Gastrocnemius medialis (tissue), 4 donors: ENCODE results near the gene PRUNE2. TPM values are rescaled to one million over a fixed set of nuclear protein-coding genes. Genes with fewer than 3 reads are reported as not detected.

ENCODE experiments used
- ATAC-seq, 2 donors: fragments of 150-250 bp; one replicate each; pipeline ENCODE4 v1.9.1; 2016
- DNase-seq, 2 donors: peaks; one replicate each; pipeline ENCODE4 v3.0.0-alpha.2; 2019
- H3K27ac ChIP-seq, 4 donors: fragments of 200-600 bp; sonication (generic); 1 replicate in 1 of 4; 2 replicates in 3 of 4; pipeline ENCODE4 v1.5.1; 2016 to 2018; ENCODE audit warnings: mild to moderate bottlenecking in 2 of 4, moderate library complexity in 1 of 4
- H3K27me3 ChIP-seq, 3 donors: fragments of 200-600 bp; sonication (generic) in 2 of 3; 1 replicate in 1 of 3; 2 replicates in 2 of 3; pipeline versions ENCODE4 v1.5.1 to v1.6.0; 2016 to 2019; ENCODE audit warnings: mild to moderate bottlenecking in 1 of 3, moderate library complexity in 1 of 3
- H3K36me3 ChIP-seq, 2 donors: fragments of 200-600 bp; sonication (generic) in 1 of 2; one replicate each; pipeline ENCODE4 v1.5.1; 2017 to 2018
- H3K4me1 ChIP-seq, 2 donors: fragments of 200-600 bp; sonication (generic) in 1 of 2; one replicate each; pipeline ENCODE4 v1.5.1; 2016 to 2017; ENCODE audit warnings: mild to moderate bottlenecking in 2 of 2
- H3K4me3 ChIP-seq, 4 donors: fragments of 200-600 bp; sonication (generic) in 3 of 4; 1 replicate in 1 of 4; 2 replicates in 3 of 4; pipeline ENCODE4 v1.5.1; 2016 to 2019; ENCODE audit warnings: mild to moderate bottlenecking in 2 of 4
- H3K9me3 ChIP-seq, 3 donors: fragments of 200-600 bp; sonication (generic) in 2 of 3; 1 replicate in 1 of 3; 2 replicates in 2 of 3; pipeline ENCODE4 v1.5.1; 2016 to 2019
- POLR2A ChIP-seq, 2 donors: fragments of 450-650 bp; IDR thresholded peaks; one replicate each; pipeline ENCODE4 v1.6.1; 2017; ENCODE audit warnings: antibody characterized with exemption in 2 of 2, mild to moderate bottlenecking in 2 of 2, moderate library complexity in 2 of 2
- in situ Hi-C, 4 donors: fragments of 200-750 bp; cut with MboI; loops; one replicate each; pipeline versions ENCODE4 v1.15.0 to v1.8.0; 2017; ENCODE audit warnings: low sequenced_read_pairs in 4 of 4
- intact Hi-C: fragments of 100-400 bp; cut with DNase I; formaldehyde crosslinking; loops from one replicate; pipeline ENCODE4 v1.15.1; 2023; ENCODE audit warnings: low total_unique reads
- total RNA-seq, 4 donors: library from RNA; depleted of rRNA; stranded (reverse); fragments of >200 nt; gene quantifications; one replicate each; pipeline versions ENCODE4 v1.1.0 to v1.2.3, GENCODE V29; 2016
- TF ChIP-seq, protein P1 (sequence below), 5 experiments: fragments of 450-650 bp in 3 of 5; fragments of 200-600 bp in 2 of 5; sonication (generic) in 2 of 5; IDR thresholded peaks in 4 of 5; conservative IDR thresholded peaks in 1 of 5; 1 replicate in 4 of 5; 2 replicates in 1 of 5; pipeline ENCODE4 v1.5.1; 2016 to 2019; ENCODE audit warnings: antibody characterized with exemption in 5 of 5, mild to moderate bottlenecking in 3 of 5, moderate library complexity in 3 of 5

The PRUNE2 gene
- total RNA-seq, 4 donors from 2014 or later: 1.6 to 43.5 (median 11.0) TPM

DNA sequence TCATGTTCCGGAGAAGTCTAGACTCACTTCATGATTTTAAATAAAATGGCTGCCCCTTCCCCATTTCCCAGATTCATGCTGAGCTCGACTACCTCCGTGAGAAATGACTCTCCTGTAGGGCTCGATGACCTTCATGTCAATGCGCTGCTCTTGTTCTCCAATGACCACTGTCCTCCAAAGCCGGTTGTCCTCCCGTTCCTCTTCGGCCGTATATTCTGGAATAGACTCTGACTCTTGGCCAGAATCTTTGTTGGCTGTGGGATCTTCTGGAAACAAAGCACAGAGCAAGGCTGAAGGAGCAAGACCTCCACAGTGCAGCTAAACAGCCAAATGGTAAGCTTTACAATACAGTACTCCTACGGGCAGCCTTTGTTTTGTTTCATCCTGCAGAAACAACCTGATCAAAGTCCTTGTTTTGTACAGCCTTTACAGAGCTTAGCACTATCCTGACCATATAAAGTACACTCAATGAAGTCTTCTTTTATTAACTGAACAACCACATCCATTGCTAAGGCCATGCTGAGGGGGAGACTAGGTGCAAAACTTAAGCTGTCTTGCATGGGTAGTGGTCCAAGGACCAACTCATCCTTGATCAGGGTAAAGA lies 261.2 kb downstream of the PRUNE2 start:
- no peak overlapping the region for H3K27ac ChIP-seq
- no peak overlapping the region for H3K4me3 ChIP-seq
- H3K36me3 ChIP-seq: no peaks in the 10 kb centered on the region
- in situ Hi-C loops (no loop called here), intact Hi-C loops (no loop called here)
- no peaks in the 10 kb centered on the region for H3K27me3 ChIP-seq
- H3K9me3 ChIP-seq: no peaks in the 10 kb centered on the region
- DNase-seq (no peak), ATAC-seq (no peak)
- H3K4me1 ChIP-seq: no peaks in the 10 kb centered on the region
- TF ChIP-seq POLR2A (IDR thresholded peaks at IDR 0.05): no peak
- TF ChIP-seq, protein P1, sequence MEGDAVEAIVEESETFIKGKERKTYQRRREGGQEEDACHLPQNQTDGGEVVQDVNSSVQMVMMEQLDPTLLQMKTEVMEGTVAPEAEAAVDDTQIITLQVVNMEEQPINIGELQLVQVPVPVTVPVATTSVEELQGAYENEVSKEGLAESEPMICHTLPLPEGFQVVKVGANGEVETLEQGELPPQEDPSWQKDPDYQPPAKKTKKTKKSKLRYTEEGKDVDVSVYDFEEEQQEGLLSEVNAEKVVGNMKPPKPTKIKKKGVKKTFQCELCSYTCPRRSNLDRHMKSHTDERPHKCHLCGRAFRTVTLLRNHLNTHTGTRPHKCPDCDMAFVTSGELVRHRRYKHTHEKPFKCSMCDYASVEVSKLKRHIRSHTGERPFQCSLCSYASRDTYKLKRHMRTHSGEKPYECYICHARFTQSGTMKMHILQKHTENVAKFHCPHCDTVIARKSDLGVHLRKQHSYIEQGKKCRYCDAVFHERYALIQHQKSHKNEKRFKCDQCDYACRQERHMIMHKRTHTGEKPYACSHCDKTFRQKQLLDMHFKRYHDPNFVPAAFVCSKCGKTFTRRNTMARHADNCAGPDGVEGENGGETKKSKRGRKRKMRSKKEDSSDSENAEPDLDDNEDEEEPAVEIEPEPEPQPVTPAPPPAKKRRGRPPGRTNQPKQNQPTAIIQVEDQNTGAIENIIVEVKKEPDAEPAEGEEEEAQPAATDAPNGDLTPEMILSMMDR (IDR thresholded peaks at IDR 0.05 in 4 of 5, conservative IDR thresholded peaks at IDR 0.05 in 1 of 5): no peak

DNA sequence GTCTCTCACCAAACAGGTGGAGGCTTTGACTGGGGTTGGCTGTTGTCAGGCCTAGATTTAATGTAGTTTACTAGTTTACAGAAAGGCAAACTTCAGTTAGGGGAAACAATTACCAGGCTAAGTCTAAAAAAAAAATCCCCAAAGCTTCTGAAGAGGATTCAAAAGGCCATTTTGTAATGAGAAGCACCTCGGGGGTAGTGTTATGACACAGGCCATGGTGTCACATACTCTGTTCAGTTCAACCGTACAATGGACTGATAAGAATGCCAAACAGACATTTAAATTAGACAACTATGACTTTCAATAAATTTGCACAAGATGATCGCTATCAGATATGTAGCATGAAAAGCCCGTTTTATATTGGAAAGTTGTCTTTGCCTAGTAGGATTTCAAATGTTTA lies 261.7 kb downstream of the PRUNE2 start:
- in situ Hi-C loops (no loop called here), intact Hi-C loops (no loop called here)
- no peak for ATAC-seq

DNA sequence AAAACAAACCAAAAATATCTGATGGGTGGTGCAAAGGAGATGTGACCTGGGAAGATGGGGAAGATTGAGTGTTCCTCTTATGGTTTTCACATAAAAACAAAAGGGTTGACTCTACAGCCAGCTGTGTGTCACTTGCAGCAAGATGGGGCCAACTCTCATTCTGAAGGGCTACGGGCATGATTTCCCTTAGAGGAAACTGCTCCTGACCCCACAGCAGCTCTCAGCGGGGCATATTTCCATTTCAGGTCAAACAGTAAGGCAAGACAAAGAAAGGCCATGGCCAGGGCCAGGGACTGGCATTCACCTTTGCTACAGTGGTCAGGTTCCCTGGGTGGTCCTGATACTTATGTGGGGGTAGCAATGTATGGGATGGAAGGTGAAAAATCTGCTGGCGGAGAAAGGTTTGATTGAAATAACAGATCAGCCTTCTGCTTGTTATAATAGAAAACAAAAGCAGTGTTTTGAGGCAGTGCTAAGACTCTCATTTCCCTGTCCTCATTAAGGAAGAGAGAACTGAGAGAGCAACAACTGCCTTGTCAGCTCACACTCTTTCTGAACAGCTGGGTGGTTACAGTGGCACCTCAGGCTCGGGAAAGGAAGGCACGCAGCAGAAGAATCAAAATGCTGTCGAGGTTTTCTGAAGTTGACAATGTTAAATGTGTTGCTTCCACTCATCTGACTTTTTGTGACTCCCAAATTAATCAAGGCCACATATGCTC lies 262.4 kb downstream of the PRUNE2 start:
- in situ Hi-C loops: no loop called here
- Histone ChIP-seq H3K4me1 (no peaks in the 10 kb centered on the region), H3K27me3 (no peaks in the 10 kb centered on the region), H3K27ac (no peak overlapping the region), H3K36me3 (no peaks in the 10 kb centered on the region), H3K9me3 (no peaks in the 10 kb centered on the region), H3K4me3 (no peak overlapping the region)
- DNase-seq (no peak), ATAC-seq (no peak)
- no peak for TF ChIP-seq POLR2A (IDR thresholded peaks at IDR 0.05)
- TF ChIP-seq, protein P1 (IDR thresholded peaks at IDR 0.05 in 4 of 5, conservative IDR thresholded peaks at IDR 0.05 in 1 of 5): no peak
- intact Hi-C loops: no loop called here

More for the DNA sequence above, 261.7 kb downstream of the PRUNE2 start:
- Histone ChIP-seq H3K36me3 (no peaks in the 10 kb centered on the region), H3K9me3 (no peaks in the 10 kb centered on the region), H3K27ac (no peak overlapping the region), H3K4me1 (no peaks in the 10 kb centered on the region), H3K4me3 (no peak overlapping the region), H3K27me3 (no peaks in the 10 kb centered on the region)
- no peak for TF ChIP-seq POLR2A (IDR thresholded peaks at IDR 0.05)
- TF ChIP-seq, protein P1 (IDR thresholded peaks at IDR 0.05 in 4 of 5, conservative IDR thresholded peaks at IDR 0.05 in 1 of 5): no peak
- DNase-seq: no peak

DNA sequence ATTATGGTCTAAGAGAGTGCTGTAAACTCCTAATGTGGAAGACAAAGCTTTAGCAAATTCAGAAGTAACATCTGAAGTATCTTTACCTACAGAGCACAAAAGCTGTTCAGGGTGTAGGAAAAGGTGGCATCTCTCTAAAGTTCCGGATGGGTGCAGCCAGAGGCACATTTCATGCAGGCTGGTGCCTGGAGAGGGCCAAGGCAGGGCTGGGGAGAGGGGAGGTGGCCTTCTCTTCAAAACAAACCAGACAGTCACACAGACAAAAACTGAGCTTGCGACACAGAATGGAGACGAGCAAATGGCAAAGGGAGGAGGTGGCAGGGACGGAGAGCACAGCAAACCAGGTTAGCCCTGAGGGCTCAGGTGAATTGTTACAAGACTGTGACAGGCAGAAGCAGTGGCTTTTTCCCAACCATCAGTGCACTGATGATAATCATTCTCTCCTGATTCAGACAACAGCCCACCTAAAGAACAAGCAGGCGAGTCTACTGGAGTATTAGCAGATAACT lies 263.2 kb downstream of the PRUNE2 start:
- H3K36me3 ChIP-seq: no peaks in the 10 kb centered on the region
- in situ Hi-C loops (no loop called here), intact Hi-C loops (no loop called here)
- H3K9me3 ChIP-seq: no peaks in the 10 kb centered on the region
- ATAC-seq: no peak
- no peaks in the 10 kb centered on the region for H3K27me3 ChIP-seq
- H3K27ac ChIP-seq: no peak overlapping the region
- DNase-seq: no peak
- no peaks in the 10 kb centered on the region for H3K4me1 ChIP-seq
- TF ChIP-seq, protein P1 (IDR thresholded peaks at IDR 0.05 in 4 of 5, conservative IDR thresholded peaks at IDR 0.05 in 1 of 5): no peak
- no peak for TF ChIP-seq POLR2A (IDR thresholded peaks at IDR 0.05)
- H3K4me3 ChIP-seq: no peak overlapping the region
